ENCODE measurements around the gene PRUNE2.
A peak's percentile ranks its signal among the peaks of the same experiment; 100 is the strongest.

PRUNE2 gene

GRCh38 chr9:76718166-76718565 is 187.7 kb downstream of the PRUNE2 start:
- TF ChIP-seq CTCF (IDR thresholded peaks at IDR 0.05; ENCODE audit: low read depth, low read length), result peak; percentile 41
- peaks cover 4% of the 10 kb centered on the region for H3K4me1 ChIP-seq
- no peak overlapping the region for H3K4me3 ChIP-seq (ENCODE audit: low read depth, low read length)
- no peaks in the 10 kb centered on the region for H3K9me3 ChIP-seq
- DNase-seq, result no peak
- no peaks in the 10 kb centered on the region for H3K27me3 ChIP-seq
- H3K36me3 ChIP-seq, result peaks cover 2% of the 10 kb centered on the region; the same call in 1 of the 2 replicates

GRCh38 chr9:76717613-76718012 is 188.3 kb downstream of the PRUNE2 start:
- peaks cover 2% of the 10 kb centered on the region; the same call in 1 of the 2 replicates for H3K36me3 ChIP-seq
- H3K9me3 ChIP-seq, result no peaks in the 10 kb centered on the region
- TF ChIP-seq CTCF (IDR thresholded peaks at IDR 0.05; ENCODE audit: low read depth, low read length), result no peak
- H3K27me3 ChIP-seq, result no peaks in the 10 kb centered on the region
- H3K4me3 ChIP-seq (ENCODE audit: low read depth, low read length), result no peak overlapping the region
- no peak for DNase-seq
- peaks cover 4% of the 10 kb centered on the region for H3K4me1 ChIP-seq

- Histone ChIP-seq H3K4me3 (ENCODE audit: low read depth, low read length) (no peak overlapping the region), H3K36me3 (peaks cover 2% of the 10 kb centered on the region; the same call in 1 of the 2 replicates), H3K27me3 (no peaks in the 10 kb centered on the region), H3K4me1 (peaks cover 4% of the 10 kb centered on the region), H3K9me3 (no peaks in the 10 kb centered on the region)
- no peak for TF ChIP-seq CTCF (IDR thresholded peaks at IDR 0.05; ENCODE audit: low read depth, low read length)
- DNase-seq, result no peak
Observed at GRCh38 chr9:76717176-76717575, 188.7 kb downstream of the PRUNE2 start.

GRCh38 chr9:76716085-76716672 is 189.7 kb downstream of the PRUNE2 start:
- Histone ChIP-seq H3K4me1 (peaks cover 4% of the 10 kb centered on the region), H3K9me3 (no peaks in the 10 kb centered on the region), H3K36me3 (peaks cover 3% of the 10 kb centered on the region), H3K4me3 (ENCODE audit: low read depth, low read length) (no peak overlapping the region), H3K27me3 (no peaks in the 10 kb centered on the region)
- TF ChIP-seq CTCF (IDR thresholded peaks at IDR 0.05; ENCODE audit: low read depth, low read length), result no peak
- DNase-seq, result no peak

- Histone ChIP-seq H3K36me3 (peaks cover 10% of the 10 kb centered on the region), H3K4me1 (no peaks in the 10 kb centered on the region; the same call in none of the 2 replicates), H3K27me3 (no peaks in the 10 kb centered on the region), H3K9me3 (no peaks in the 10 kb centered on the region), H3K4me3 (ENCODE audit: low read depth, low read length) (no peak overlapping the region)
- no peak for DNase-seq
- TF ChIP-seq CTCF (IDR thresholded peaks at IDR 0.05; ENCODE audit: low read depth, low read length), result no peak
Observed at GRCh38 chr9:76713381-76713780, 192.5 kb downstream of the PRUNE2 start.

GRCh38 chr9:76709020-76709419 is 196.9 kb downstream of the PRUNE2 start:
- no peak for TF ChIP-seq CTCF (IDR thresholded peaks at IDR 0.05; ENCODE audit: low read depth, low read length)
- Histone ChIP-seq H3K4me1 (no peaks in the 10 kb centered on the region), H3K36me3 (peaks cover 14% of the 10 kb centered on the region), H3K9me3 (no peaks in the 10 kb centered on the region), H3K27me3 (no peaks in the 10 kb centered on the region), H3K4me3 (ENCODE audit: low read depth, low read length) (no peak overlapping the region)
- no peak for DNase-seq

Measured in BE2C (cell line).